Breast epithelium (tissue), 4 donors: ENCODE measurements around the gene METTL1. TPM values are rescaled to one million over a fixed set of nuclear protein-coding genes. Genes with fewer than 3 reads are reported as not detected.
"Not testable (repeated sequence)": the region's sequence is repeated elsewhere in the genome, so short reads cannot be mapped to it uniquely, and the experiment has no call there.

Source experiments
- DNase-seq, 2 donors: peaks; one replicate each; pipeline ENCODE4 v3.0.0-alpha.2; 2019; ENCODE audit warnings: low spot score in 2 of 2
- H3K27ac ChIP-seq, 2 donors: fragments of 200-600 bp; sonication (generic) in 1 of 2; one replicate each; pipeline ENCODE4 v1.5.1; 2016 to 2019; ENCODE audit warnings: mild to moderate bottlenecking in 1 of 2
- H3K27me3 ChIP-seq, 2 donors: fragments of 200-600 bp; sonication (generic) in 1 of 2; one replicate each; pipeline versions ENCODE4 v1.5.1 to v1.6.0; 2017 to 2019; ENCODE audit warnings: control low read depth in 1 of 2, mild to moderate bottlenecking in 1 of 2
- H3K36me3 ChIP-seq: fragments of 200-600 bp; one replicate; pipeline ENCODE4 v1.5.1; 2019
- H3K4me1 ChIP-seq, 2 donors: fragments of 200-600 bp; sonication (generic); one replicate each; pipeline ENCODE4 v1.5.1; 2016 to 2019; ENCODE audit warnings: control low read depth in 1 of 2
- H3K4me3 ChIP-seq, 3 donors: fragments of 200-600 bp; sonication (generic); 1 replicate in 2 of 3; 2 replicates in 1 of 3; pipeline ENCODE4 v1.5.1; 2016 to 2019; ENCODE audit warnings: mild to moderate bottlenecking in 3 of 3, moderate library complexity in 2 of 3
- H3K9me3 ChIP-seq, 2 donors: fragments of 200-600 bp; sonication (generic) in 1 of 2; one replicate each; pipeline ENCODE4 v1.5.1; 2016 to 2019; ENCODE audit warnings: control low read depth in 1 of 2
- CTCF ChIP-seq, 3 donors: fragments of 450-650 bp; IDR thresholded peaks; one replicate each; pipeline ENCODE4 v1.5.1; 2016 to 2017; ENCODE audit warnings: antibody characterized with exemption in 3 of 3, mild to moderate bottlenecking in 3 of 3, moderate library complexity in 3 of 3
- POLR2A ChIP-seq: fragments of 450-650 bp; IDR thresholded peaks from one replicate; pipeline ENCODE4 v1.6.1; 2016; ENCODE audit warnings: antibody characterized with exemption, mild to moderate bottlenecking, moderate library complexity
- POLR2AphosphoS5 ChIP-seq, 3 donors: sonication (generic); formaldehyde crosslinking; IDR thresholded peaks; one replicate each; pipeline ENCODE4 v1.6.1; 2017; ENCODE audit warnings: antibody characterized with exemption in 3 of 3
- intact Hi-C: fragments of 100-400 bp; cut with DNase I; formaldehyde crosslinking; loops from one replicate; pipeline ENCODE4 v1.15.1; 2023; ENCODE audit warnings: low total_unique reads
- total RNA-seq, 3 donors: library from RNA; depleted of rRNA; stranded (reverse); fragments of >200 nt; gene quantifications; one replicate each; pipeline ENCODE4 v1.1.0, GENCODE V29; 2016

Gene METTL1
- total RNA-seq, 3 donors from 2014 or later: 4.8 to 12.6 (median 8.2) TPM

GRCh38 chr12:57775563-57776246 lies 3.8 kb upstream of the METTL1 start:
- Histone ChIP-seq H3K4me3 (no peak overlapping the region), H3K4me1 (peaks cover 0 to 4% of the 10 kb centered on the region in 2 donors), H3K36me3 (no peaks in the 10 kb centered on the region), H3K27ac (no peak overlapping the region), H3K9me3 (no peaks in the 10 kb centered on the region), H3K27me3 (no peaks in the 10 kb centered on the region)
- intact Hi-C loops: no loop called here
- no peak for DNase-seq
- TF ChIP-seq POLR2AphosphoS5 (IDR thresholded peaks at IDR 0.05) (no peak), POLR2A (no peak), CTCF (IDR thresholded peaks at IDR 0.05) (no peak)

- H3K9me3 ChIP-seq: no peaks in the 10 kb centered on the region
- H3K36me3 ChIP-seq: no peaks in the 10 kb centered on the region
- intact Hi-C loops: no loop called here
- no peak for DNase-seq
- no peak for TF ChIP-seq POLR2A
- no peak for TF ChIP-seq CTCF (IDR thresholded peaks at IDR 0.05)
- no peak overlapping the region for H3K4me3 ChIP-seq
- peaks cover 0 to 4% of the 10 kb centered on the region in 2 donors for H3K4me1 ChIP-seq
- no peaks in the 10 kb centered on the region for H3K27me3 ChIP-seq
- H3K27ac ChIP-seq: no peak overlapping the region
Measured at GRCh38 chr12:57775044-57775443, 3.1 kb upstream of the METTL1 start.

GRCh38 chr12:57774634-57775033 lies 2.7 kb upstream of the METTL1 start:
- not testable (repeated sequence) for DNase-seq, H3K36me3 ChIP-seq

GRCh38 chr12:57772429-57773322 lies 771 bp upstream of the METTL1 start, which contains the start of gene EEF1AKMT3:
EEF1AKMT3 (plus strand) TSS chr12:57772614; CDS start chr12:57772725, 111 bp downstream.
- H3K4me1 ChIP-seq: peaks cover 0 to 4% of the 10 kb centered on the region in 2 donors
- peak within 1 kb of the TSS; percentile 71 to 88 (median 85) for H3K4me3 ChIP-seq
- intact Hi-C loops: no loop called here
- H3K27me3 ChIP-seq: no peaks in the 10 kb centered on the region
- peak within 1 kb of the TSS; percentile 94 to 96 for H3K27ac ChIP-seq
- TF ChIP-seq POLR2AphosphoS5 (IDR thresholded peaks at IDR 0.05) (no peak), CTCF (IDR thresholded peaks at IDR 0.05) (peak in 2 of 3 donors; percentile 6 to 13)
- DNase-seq: peak; percentile 62 to 71
- no peaks in the 10 kb centered on the region for H3K36me3 ChIP-seq
- no peaks in the 10 kb centered on the region for H3K9me3 ChIP-seq

More at GRCh38 chr12:57774634-57775033, 2.7 kb upstream of the METTL1 start:
- H3K27me3 ChIP-seq, H3K4me3 ChIP-seq, intact Hi-C loops, H3K4me1 ChIP-seq, H3K9me3 ChIP-seq, H3K27ac ChIP-seq: not testable (repeated sequence)

- intact Hi-C loops: no loop called here
- peak overlapping the region; percentile 94 to 96 for H3K27ac ChIP-seq
- H3K9me3 ChIP-seq: no peaks in the 10 kb centered on the region
- no peaks in the 10 kb centered on the region for H3K36me3 ChIP-seq
- TF ChIP-seq CTCF (IDR thresholded peaks at IDR 0.05): no peak
- TF ChIP-seq POLR2A: no peak
- no peak for TF ChIP-seq POLR2AphosphoS5 (IDR thresholded peaks at IDR 0.05)
- H3K4me3 ChIP-seq: peak overlapping the region; percentile 71 to 88 (median 85)
- peaks cover 4 to 5% of the 10 kb centered on the region in 2 donors for H3K4me1 ChIP-seq
- DNase-seq: peak; percentile 81 to 83
- H3K27me3 ChIP-seq: no peaks in the 10 kb centered on the region
Measured at GRCh38 chr12:57771236-57771872, 551 bp downstream of the METTL1 start.
